Measurements from ENCODE around the gene EXOC2. TPM values are rescaled to one million over a fixed set of nuclear protein-coding genes. Genes with fewer than 3 reads are reported as not detected.

The EXOC2 gene
- total RNA-seq, 1 donor from 2014 or later = 22.0 TPM

DNA sequence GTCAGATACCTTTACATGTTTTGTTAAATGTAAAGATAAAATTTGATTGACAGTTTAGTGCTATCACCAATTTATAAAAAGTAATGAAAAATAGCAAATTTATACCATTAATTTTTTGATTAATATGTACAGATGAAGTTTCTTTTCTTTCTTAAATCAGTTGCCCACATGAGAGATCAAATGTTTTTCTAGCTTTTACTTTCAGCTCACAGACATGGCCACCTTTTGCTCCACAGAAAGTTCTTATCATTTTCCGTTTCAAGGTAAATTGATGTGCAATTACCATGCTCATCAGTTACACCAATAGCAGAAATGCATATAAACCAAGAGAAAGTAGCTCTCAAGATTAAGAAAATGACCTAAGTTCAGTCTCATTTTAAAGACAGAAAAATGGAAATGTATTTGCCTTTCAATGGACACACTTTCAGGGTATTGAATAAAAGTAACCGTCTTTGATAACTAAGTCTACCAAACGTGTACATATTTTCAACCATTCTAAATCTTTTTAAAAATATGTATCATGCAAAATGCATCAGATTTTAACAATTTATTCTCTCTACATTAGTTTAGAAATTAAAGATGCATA is 16.6 kb upstream of the EXOC2 start:
- H3K4me3 ChIP-seq (ENCODE audit: low read depth, low read length) = no peak overlapping the region
- DNase-seq (ENCODE audit: low read depth) = no peak
- TF ChIP-seq, protein P1, sequence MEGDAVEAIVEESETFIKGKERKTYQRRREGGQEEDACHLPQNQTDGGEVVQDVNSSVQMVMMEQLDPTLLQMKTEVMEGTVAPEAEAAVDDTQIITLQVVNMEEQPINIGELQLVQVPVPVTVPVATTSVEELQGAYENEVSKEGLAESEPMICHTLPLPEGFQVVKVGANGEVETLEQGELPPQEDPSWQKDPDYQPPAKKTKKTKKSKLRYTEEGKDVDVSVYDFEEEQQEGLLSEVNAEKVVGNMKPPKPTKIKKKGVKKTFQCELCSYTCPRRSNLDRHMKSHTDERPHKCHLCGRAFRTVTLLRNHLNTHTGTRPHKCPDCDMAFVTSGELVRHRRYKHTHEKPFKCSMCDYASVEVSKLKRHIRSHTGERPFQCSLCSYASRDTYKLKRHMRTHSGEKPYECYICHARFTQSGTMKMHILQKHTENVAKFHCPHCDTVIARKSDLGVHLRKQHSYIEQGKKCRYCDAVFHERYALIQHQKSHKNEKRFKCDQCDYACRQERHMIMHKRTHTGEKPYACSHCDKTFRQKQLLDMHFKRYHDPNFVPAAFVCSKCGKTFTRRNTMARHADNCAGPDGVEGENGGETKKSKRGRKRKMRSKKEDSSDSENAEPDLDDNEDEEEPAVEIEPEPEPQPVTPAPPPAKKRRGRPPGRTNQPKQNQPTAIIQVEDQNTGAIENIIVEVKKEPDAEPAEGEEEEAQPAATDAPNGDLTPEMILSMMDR (conservative IDR thresholded peaks at IDR 0.05; ENCODE audit: low read depth, low read length) = no peak

DNA sequence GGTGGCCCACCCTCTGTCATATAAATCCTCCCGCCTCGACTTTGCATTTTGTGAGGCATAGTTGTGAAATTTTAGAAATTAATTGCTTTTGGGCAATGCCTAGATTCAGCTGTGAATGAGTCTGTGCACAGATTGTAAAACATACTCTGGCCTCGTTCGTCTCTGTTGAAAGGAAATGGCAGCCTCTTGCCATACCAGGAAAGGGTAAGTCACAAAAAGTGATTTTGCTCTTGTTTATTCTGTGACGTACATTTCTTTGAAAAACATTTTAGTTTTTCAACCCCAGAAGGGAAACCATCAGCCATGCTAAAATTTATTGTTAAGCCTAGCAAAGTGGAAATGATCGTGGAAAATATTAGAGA is 15.3 kb upstream of the EXOC2 start:
- no peak for DNase-seq (ENCODE audit: low read depth)
- TF ChIP-seq, protein P1 (conservative IDR thresholded peaks at IDR 0.05; ENCODE audit: low read depth, low read length) = no peak
- H3K4me3 ChIP-seq (ENCODE audit: low read depth, low read length) = no peak overlapping the region

DNA sequence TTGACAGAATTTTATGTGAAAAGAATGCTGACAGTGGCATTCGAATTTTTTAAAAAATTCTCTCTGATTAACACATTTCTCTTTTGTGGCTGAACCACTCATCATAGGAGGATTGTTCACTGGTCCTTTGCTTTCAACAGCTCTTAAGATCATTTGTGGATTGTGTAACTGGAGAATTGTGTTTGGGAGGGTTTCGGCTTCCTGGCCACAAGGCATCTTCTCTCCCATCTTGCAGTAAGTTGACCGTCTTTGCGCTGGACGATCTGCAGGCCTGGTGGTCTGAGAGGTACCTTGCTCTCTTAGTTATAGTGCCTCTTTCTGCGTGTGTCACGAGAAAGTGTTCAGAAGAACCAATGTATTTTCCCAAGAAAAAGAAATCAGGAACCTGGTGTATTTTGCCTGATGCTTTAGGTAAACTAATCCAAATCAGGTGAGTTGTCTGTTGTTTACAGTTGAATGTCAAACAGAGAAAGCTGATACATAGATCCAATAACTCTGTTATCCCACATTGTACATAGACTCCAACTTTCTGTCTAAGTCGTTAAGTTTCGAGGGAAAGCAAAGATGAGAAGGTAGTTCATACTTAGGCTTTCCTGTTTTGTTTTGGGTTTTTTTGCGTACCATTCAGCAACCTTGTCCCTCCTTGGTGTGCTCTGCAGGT is 14.8 kb upstream of the EXOC2 start:
- DNase-seq (ENCODE audit: low read depth) = no peak
- TF ChIP-seq, protein P1 (conservative IDR thresholded peaks at IDR 0.05; ENCODE audit: low read depth, low read length) = no peak
- no peak overlapping the region for H3K4me3 ChIP-seq (ENCODE audit: low read depth, low read length)

DNA sequence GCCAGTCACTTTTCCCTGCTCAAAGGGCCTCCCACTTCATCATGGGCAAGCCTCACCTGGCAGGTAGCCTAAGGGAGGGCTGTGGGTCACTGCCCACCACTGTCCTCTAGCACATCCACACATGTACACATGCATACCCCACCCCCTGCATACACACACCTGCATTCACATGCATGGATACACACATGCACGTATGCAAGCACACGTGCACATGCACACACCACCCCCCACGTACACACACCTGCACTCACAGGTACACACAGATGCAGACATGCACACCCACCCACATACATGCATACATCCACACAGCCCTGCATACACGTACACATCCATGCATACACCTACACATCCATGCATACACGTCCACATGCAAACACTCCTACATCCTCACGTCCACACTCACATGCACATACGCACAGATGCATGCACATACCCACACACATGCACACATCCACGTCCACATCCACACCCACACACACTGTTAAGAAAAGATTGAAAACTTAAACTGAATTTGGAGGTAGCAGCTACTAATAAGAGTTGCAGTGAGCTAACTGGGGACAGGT is 14.0 kb upstream of the EXOC2 start:
- TF ChIP-seq, protein P1 (conservative IDR thresholded peaks at IDR 0.05; ENCODE audit: low read depth, low read length) = no peak
- H3K4me3 ChIP-seq (ENCODE audit: low read depth, low read length) = no peak overlapping the region
- no peak for DNase-seq (ENCODE audit: low read depth)

DNA sequence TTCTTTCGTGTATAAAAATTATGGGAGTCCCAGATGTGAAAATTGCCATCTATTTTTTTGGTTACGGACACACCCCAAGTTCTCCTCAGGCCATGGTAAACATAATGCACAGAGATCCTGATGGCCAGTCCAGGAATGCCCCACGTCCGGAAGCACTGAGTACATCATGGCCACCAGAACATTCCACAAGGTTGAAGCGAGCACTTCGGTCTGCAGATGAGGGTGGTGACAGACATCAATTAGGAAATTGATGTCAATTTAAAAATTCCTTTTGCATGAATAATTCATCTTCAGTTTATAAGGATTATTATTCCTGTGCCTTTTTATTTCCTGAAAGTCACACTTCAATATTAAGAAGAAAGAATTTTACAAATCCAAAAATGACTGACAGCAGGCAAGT is 13.2 kb upstream of the EXOC2 start:
- TF ChIP-seq, protein P1 (conservative IDR thresholded peaks at IDR 0.05; ENCODE audit: low read depth, low read length) = no peak
- no peak overlapping the region for H3K4me3 ChIP-seq (ENCODE audit: low read depth, low read length)
- no peak for DNase-seq (ENCODE audit: low read depth)

DNA sequence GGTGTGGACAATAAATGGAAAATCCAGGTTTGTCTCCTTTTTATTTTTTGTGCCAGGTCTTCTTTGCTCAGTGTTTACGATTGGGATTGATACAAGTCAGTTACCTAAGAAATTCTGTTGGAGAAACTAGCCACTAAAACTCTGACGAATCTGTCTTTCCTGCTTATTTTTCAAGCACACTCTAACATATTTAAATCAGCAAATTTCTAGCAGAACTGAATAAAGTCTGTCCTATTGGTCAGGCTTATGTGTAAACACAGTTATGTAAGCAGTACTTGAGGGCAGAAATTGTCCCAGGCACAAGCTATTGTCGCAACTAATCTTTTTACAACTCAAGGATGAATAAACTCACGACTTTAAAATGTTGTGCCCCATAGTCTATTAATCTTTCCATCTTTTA is 12.1 kb upstream of the EXOC2 start:
- TF ChIP-seq, protein P1 (conservative IDR thresholded peaks at IDR 0.05; ENCODE audit: low read depth, low read length) = no peak
- no peak for DNase-seq (ENCODE audit: low read depth)
- no peak overlapping the region for H3K4me3 ChIP-seq (ENCODE audit: low read depth, low read length)

DNA sequence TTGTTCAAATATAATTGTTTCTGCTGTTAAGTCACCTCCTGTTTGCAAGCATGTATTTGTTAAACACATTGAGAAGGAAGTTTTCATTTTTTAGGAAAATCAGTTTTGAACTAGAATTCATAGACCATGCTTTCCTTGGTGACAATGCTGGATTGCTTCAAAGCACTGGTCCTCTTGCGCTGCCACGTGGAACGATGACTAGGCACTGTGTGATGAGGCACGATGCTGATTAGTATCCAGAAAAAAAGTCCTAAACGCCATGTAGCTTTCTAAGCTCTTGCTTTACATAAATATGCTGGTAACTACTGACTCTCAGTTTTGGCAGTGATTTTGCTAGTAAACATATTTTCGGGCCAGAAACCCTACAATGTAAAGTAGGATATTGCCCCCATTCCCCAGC is 11.1 kb upstream of the EXOC2 start:
- DNase-seq (ENCODE audit: low read depth) = no peak
- H3K4me3 ChIP-seq (ENCODE audit: low read depth, low read length) = no peak overlapping the region
- TF ChIP-seq, protein P1 (conservative IDR thresholded peaks at IDR 0.05; ENCODE audit: low read depth, low read length) = no peak
